Measurements from ENCODE around the gene NTN5. TPM values are rescaled to one million over a fixed set of nuclear protein-coding genes. Genes with fewer than 3 reads are reported as not detected.

Gene NTN5
- total and polyA plus RNA-seq, 9 of the 15 experiments (the other 6 are each of a cell fraction or from before 2014, with no cell fraction given): not detected

- TF ChIP-seq MBD1 (CRISPR knock-in tag; IDR thresholded peaks at IDR 0.05) (no peak), KDM5B (IDR thresholded peaks at IDR 0.05; ENCODE audit: insufficient replicate concordance, low read depth, low read length) (no peak)
These were observed 43.6 kb downstream of the NTN5 start (continued) for GRCh38 chr19:48629297-48629598.

DNA sequence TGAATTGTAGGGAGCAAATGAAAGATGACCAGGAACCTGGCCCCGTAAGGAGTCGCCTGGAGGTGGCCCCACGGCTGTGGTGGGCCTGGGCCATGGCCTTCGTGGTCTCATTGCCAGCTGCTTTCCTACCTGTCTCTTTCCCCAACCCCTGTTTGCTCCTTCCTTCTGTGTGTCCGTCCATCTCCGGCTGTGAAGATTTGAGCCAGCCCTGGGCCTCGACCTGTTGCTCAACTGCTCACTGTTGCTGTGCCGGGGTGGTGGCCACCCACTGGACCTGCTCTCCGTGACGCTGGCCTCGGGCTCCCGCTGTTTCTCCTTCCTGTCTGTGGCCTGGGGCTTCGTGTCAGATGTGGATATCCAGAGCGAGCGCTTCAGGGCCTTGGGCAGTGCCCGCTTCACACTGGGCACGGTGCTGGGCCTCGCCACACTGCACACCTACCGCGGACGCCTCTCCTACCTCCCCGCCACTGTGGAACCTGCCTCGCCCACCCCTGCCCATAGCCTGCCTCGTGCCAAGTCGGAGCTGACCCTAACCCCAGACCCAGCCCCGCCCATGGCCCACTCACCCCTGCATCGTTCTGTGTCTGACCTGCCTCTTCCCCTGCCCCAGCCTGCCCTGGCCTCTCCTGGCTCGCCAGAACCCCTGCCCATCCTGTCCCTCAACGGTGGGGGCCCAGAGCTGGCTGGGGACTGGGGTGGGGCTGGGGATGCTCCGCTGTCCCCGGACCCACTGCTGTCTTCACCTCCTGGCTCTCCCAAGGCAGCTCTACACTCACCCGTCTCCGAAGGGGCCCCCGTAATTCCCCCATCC, 44.1 kb downstream of the NTN5 start:
- in situ Hi-C loops (cut with MboI): no loop called here
- Histone ChIP-seq H3K4me1 (replicated peaks in 1 of 2; ENCODE audit: control insufficient read depth in 2 of 2, insufficient read depth in 2 of 2, low read length in 2 of 2) (peaks cover 24 to 77% of the 10 kb centered on the region in 2 experiments), H3K36me3 (ENCODE audit: control insufficient read depth, insufficient read depth, low read length) (peaks cover 5% of the 10 kb centered on the region; the same call in 1 of the 3 replicates), H3K9me1 (ENCODE audit: control insufficient read depth, insufficient read depth, low read length) (no peaks in the 10 kb centered on the region), H3K9me3 (replicated peaks; ENCODE audit: control insufficient read depth, insufficient read depth, low read depth, low read length) (no peaks in the 10 kb centered on the region), H2AFZ (ENCODE audit: low read depth, low read length) (no peak overlapping the region), H3K9ac (ENCODE audit: insufficient read depth in 1 of 2, low read depth in 2 of 2, low read length in 2 of 2) (peak overlapping the region in 1 of 2 experiments; percentile 4; a peak in 1 of 4 replicates), H3K79me2 (ENCODE audit: control insufficient read depth, insufficient read depth, low read length) (no peaks in the 10 kb centered on the region), H3K27me3 (ENCODE audit: control insufficient read depth in 2 of 2, insufficient read depth in 2 of 2, low read length in 2 of 2) (no peaks in the 10 kb centered on the region), H4K20me1 (replicated peaks; ENCODE audit: control insufficient read depth, insufficient read depth, low read length) (no peaks in the 10 kb centered on the region), H3K4me2 (ENCODE audit: insufficient read depth, low read length) (no peak overlapping the region), H3K27ac (ENCODE audit: extremely low read depth, low read depth, low read length) (no peak overlapping the region), H3K4me3 (no peak overlapping the region)
- CTCF ChIA-PET (ENCODE audit: low intra/inter-chr PET ratio): no interaction called here
- intact Hi-C loops (cut with micrococcal nuclease): no loop called here
- ATAC-seq (no peak), DNase-seq (ENCODE audit: extremely low read depth in 1 of 4, low spot score in 3 of 4) (no peak), FAIRE-seq (no peak)
- POLR2A ChIA-PET: interaction anchor here (0.9 to 1.4 kb wide), 3 partner anchors 9 to 12 kb away, joined by 3 to 15 read pairs (median 4); partner anchors contain the start of genes RPL18 and SPHK2
- BruUV-seq (replicated peaks): no TSS peak
- TF ChIP-seq POLR2G (IDR thresholded peaks at IDR 0.05; ENCODE audit: low read depth, low read length) (peak; percentile 16; the same call in 1 of the 2 replicates), RFX5 (IDR thresholded peaks at IDR 0.05; ENCODE audit: low read depth, low read length) (no peak)
- 80% methylated on average over 21 of the region's 34 CpGs for WGBS (ENCODE audit: insufficient coverage, low coverage, missing lambda C conversion rate)
